ENCODE measurements around the gene OGFR.

DNA sequence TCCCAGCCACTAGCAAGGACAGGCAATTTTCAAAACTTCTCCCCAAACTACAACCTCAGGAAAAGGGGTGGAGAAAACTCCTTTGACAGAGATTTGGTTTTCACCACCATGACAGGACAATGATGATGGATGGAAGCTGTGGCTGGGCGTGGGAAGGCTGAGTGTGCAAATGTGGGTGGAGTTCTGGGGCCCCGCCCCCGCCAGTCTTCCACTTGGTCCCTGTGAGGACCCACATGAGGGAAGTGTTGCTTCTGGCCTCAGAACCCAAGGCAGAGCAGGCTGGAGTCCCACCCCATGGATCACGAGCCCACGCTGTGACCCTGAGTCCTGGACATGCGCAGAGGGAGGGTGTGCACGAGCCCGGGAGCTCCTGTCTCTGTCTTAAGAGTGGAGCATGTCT, 29.9 kb upstream of the OGFR start:
- no peak for TF ChIP-seq MYC (IDR thresholded peaks at IDR 0.05; ENCODE audit: low read depth, low read length)
- TF ChIP-seq, protein P1, sequence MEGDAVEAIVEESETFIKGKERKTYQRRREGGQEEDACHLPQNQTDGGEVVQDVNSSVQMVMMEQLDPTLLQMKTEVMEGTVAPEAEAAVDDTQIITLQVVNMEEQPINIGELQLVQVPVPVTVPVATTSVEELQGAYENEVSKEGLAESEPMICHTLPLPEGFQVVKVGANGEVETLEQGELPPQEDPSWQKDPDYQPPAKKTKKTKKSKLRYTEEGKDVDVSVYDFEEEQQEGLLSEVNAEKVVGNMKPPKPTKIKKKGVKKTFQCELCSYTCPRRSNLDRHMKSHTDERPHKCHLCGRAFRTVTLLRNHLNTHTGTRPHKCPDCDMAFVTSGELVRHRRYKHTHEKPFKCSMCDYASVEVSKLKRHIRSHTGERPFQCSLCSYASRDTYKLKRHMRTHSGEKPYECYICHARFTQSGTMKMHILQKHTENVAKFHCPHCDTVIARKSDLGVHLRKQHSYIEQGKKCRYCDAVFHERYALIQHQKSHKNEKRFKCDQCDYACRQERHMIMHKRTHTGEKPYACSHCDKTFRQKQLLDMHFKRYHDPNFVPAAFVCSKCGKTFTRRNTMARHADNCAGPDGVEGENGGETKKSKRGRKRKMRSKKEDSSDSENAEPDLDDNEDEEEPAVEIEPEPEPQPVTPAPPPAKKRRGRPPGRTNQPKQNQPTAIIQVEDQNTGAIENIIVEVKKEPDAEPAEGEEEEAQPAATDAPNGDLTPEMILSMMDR (IDR thresholded peaks at IDR 0.05; ENCODE audit: extremely low read depth in 1 of 2, insufficient read depth in 1 of 2, low read depth in 1 of 2, low read length in 2 of 2): no peak
- TF ChIP-seq, protein P2, sequence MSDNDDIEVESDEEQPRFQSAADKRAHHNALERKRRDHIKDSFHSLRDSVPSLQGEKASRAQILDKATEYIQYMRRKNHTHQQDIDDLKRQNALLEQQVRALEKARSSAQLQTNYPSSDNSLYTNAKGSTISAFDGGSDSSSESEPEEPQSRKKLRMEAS (IDR thresholded peaks at IDR 0.05; ENCODE audit: insufficient read depth, insufficient read length): no peak
- TF ChIP-seq EZH2 (IDR thresholded peaks at IDR 0.05; ENCODE audit: borderline replicate concordance, low read depth, low read length, severe bottlenecking): no peak
